GM12864 (cell line): ENCODE results near the gene RSPH9.
A peak's percentile ranks its signal among the peaks of the same experiment; 100 is the strongest.

Experiments used
- DNase-seq: peaks from one replicate; pipeline ENCODE4 v3.0.0-alpha.2; 2011; ENCODE audit warnings: low read depth
- H3K4me3 ChIP-seq: 2 replicates; pipeline ENCODE4 v1.5.1; 2011; ENCODE audit warnings: mild to moderate bottlenecking, low read depth, low read length, control low read depth
- TF ChIP-seq, protein P1 (sequence below): IDR thresholded peaks from 2 replicates; pipeline ENCODE4 v1.5.1; 2011; ENCODE audit warnings: low read depth, mild to moderate bottlenecking, moderate library complexity, low read length, control low read depth, inconsistent platforms; ENCODE audit errors: missing control alignments

Gene RSPH9

DNA sequence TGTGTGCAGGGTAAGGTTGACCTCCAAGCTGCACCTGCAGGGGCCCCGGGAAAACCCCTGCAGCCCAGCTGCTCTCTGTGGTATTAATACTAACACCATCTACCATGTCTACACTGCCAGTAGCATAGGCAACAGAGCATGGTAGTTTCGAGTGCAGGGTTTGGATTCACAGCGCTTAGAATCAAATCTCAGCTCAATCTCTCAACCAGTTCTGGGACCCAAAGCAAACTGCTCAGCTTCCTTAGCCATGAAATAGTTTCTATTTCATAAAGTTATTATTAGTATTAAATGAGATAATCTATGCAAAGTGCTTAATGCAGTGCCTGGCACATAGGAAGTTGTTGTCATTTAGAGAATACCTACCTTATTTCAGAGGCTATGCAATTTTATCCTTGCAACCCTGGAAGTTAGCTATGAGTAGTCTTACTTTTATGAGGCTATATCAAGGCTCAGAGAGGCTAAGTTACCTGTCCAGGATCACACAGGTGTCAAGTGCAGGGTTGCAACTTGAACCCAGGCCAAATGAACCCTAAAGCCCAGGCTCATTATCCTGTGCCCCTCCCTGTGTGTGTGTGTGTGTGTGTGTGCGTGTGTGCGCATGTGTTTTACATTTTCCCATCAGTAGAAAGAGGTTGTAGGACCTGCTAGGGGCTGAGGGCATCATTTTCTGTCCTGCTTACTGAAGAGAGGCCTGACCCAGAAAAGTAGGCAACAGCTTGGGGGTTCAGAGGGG lies 70.4 kb downstream of the RSPH9 start:
- DNase-seq = peak; percentile 90
- no peak overlapping the region; the same call in 1 of the 2 replicates for H3K4me3 ChIP-seq
- TF ChIP-seq, protein P1, sequence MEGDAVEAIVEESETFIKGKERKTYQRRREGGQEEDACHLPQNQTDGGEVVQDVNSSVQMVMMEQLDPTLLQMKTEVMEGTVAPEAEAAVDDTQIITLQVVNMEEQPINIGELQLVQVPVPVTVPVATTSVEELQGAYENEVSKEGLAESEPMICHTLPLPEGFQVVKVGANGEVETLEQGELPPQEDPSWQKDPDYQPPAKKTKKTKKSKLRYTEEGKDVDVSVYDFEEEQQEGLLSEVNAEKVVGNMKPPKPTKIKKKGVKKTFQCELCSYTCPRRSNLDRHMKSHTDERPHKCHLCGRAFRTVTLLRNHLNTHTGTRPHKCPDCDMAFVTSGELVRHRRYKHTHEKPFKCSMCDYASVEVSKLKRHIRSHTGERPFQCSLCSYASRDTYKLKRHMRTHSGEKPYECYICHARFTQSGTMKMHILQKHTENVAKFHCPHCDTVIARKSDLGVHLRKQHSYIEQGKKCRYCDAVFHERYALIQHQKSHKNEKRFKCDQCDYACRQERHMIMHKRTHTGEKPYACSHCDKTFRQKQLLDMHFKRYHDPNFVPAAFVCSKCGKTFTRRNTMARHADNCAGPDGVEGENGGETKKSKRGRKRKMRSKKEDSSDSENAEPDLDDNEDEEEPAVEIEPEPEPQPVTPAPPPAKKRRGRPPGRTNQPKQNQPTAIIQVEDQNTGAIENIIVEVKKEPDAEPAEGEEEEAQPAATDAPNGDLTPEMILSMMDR = no peak

DNA sequence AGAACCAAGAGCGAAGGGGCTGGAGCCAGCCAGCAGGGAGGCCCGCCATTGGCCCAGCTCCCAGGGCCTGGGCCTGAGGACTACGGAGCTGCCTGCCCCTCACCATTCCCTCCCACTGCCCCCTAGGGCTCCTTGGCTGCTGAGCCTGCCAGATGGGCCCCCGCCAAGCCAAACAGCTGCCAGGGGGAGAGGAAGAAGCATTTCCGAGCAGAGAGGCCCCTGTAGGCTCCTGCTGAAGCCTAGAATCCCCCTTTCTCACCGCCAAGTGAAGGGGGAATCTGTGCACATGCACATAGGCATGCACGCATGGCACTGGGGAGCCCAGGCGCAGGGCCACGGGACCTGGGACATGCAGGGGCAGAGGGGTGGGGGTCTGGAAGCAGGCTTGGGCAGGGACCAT lies 71.3 kb downstream of the RSPH9 start:
- DNase-seq = no peak
- TF ChIP-seq, protein P1 = no peak
- no peak overlapping the region for H3K4me3 ChIP-seq

DNA sequence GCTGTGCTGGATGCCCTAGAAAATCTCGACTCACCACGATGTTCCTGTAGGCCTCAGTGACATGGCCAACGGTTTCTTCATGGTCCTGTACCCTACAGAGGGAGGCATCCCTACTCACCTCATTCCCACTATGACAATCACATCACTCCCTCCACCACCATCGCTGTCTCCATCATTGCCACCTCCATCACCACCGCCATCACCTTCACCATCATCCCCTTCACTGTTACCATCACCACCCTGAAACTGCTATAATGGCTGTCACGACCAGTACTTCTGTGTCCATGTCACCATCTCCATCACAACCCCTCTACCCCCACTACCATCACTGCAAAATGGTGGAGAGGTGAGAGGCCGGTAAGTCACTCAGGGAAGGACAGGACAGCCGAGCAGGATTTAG lies 72.6 kb downstream of the RSPH9 start:
- no peak overlapping the region for H3K4me3 ChIP-seq
- TF ChIP-seq, protein P1 = no peak
- no peak for DNase-seq

DNA sequence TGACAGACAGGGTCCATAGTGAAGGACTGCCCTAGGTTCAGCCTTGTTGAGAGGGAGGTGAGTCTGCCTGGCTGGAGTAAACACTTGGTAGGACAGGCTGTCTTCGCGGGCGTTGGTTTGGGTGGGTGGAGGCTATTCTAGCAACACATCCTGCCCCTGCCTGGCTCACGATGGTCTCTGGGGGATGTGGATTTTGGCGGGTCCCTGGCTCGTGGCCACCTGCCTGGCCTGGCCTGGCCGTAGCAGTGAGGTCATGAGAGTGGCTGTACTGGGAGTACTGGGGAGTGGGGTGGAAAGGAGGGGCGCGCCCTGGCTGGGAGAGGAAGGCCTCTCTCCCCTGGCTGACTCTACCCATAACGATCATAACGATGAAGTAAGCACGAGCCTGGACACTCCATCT lies 73.0 kb downstream of the RSPH9 start:
- TF ChIP-seq, protein P1 = no peak
- H3K4me3 ChIP-seq = no peak overlapping the region
- no peak for DNase-seq

DNA sequence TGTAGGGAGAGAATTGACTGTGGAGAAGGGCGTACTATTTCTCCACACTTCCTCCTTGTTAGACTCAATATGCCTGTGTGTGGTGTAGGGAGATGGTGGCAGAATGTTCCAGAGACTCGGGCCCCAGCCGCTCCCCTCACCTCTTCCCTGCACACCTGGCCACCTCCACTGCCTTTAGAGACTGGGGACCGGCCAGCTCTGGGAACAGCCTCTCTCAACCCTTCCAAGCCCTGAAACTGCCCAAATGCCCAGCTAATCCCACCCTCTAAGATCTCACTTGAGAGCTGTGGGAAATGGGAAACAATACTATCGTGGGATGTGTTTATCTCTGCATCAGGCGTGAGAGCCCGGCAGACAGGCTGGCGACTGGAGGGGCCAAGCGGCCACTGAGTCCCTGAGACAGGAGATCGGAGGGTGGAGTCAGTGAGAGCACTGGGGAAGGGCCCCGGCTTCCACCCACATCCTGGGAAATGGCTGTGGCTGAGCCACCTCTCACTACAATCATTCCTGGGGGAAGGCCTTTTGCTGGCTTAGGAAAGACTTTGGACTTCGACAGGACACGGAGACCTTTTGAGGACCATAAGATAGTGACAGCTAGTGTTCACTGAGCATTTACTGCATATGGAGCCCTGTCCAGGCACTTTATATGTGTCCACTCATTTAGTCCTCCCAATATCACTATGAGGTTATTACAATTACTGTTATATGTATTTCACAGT lies 73.7 kb downstream of the RSPH9 start:
- no peak overlapping the region for H3K4me3 ChIP-seq
- TF ChIP-seq, protein P1 = no peak
- no peak for DNase-seq

DNA sequence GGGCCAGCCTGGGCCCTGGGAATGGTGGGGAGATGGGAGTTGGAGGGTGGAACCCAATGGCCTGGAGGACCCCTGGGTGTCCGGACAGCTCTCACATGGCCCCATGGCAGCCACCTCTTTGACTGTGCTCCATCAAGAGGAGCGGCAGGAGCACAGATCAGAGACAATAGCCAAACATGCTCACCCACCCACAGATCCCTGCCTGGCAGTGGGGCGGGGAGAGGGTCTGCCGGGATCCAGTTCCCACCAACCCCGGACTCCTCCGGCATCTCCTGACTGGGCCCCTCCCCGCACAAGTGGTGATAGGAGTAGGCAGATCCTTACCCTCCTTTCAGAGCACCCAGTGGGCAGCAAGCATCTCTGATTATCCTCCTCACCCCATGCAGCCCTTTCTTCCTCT lies 74.7 kb downstream of the RSPH9 start:
- no peak overlapping the region for H3K4me3 ChIP-seq
- TF ChIP-seq, protein P1 = no peak
- no peak for DNase-seq

DNA sequence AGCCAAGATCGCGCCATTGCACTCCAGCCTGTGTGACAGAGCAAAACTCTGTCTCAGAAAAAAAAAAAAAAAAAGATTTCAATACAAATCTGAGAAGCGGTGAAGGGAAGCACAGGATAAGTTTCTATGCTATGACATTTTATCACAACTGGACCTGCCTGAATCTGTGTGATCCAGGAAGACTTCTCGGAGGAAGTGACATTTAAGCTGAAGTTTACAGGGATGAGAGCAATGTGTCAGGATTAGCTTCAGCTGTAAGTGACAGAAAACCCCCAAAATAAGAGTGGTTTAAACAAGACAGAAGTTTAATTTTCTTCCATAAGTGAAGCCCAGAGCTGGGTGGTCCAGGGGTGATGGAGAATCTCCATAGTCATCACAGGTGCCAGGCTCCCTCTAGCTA lies 76.2 kb downstream of the RSPH9 start:
- no peak overlapping the region for H3K4me3 ChIP-seq
- DNase-seq = no peak
- TF ChIP-seq, protein P1 = no peak
